Stimulated activated CD8-positive, alpha-beta memory T cell treated with anti-CD3 and anti-CD28 coated beads, Interleukin-15, amount 100 ng/mL, for 24 hours (primary cell): ENCODE measurements around the gene PSMG1.
"Not testable (repeated sequence)": the region's sequence is repeated elsewhere in the genome, so short reads cannot be mapped to it uniquely, and the experiment has no call there.

Experiments used
- DNase-seq: peaks from one replicate; pipeline ENCODE4 v3.0.0-alpha.2; 2020; ENCODE audit warnings: low read depth

The PSMG1 gene

GRCh38 chr21:39188521-39189139 lies 5.4 kb upstream of the PSMG1 start:
- DNase-seq: no peak

- no peak for DNase-seq
Observed at GRCh38 chr21:39187141-39187540, 3.9 kb upstream of the PSMG1 start.

GRCh38 chr21:39186676-39187075 lies 3.4 kb upstream of the PSMG1 start:
- DNase-seq: no peak

- DNase-seq: no peak
Observed at GRCh38 chr21:39185157-39185556, 1.9 kb upstream of the PSMG1 start.

GRCh38 chr21:39184050-39184980 lies 1.1 kb upstream of the PSMG1 start:
- no peak for DNase-seq

GRCh38 chr21:39182484-39183271 lies 573 bp downstream of the PSMG1 start:
- DNase-seq: no peak

GRCh38 chr21:39182016-39182415 lies 1.2 kb downstream of the PSMG1 start:
- DNase-seq: no peak

- DNase-seq: no peak
Observed at GRCh38 chr21:39181205-39181818, 1.9 kb downstream of the PSMG1 start.

GRCh38 chr21:39180429-39181019 lies 2.7 kb downstream of the PSMG1 start:
- DNase-seq: no peak

- DNase-seq: no peak
Observed at GRCh38 chr21:39178421-39178820, 4.8 kb downstream of the PSMG1 start.

- DNase-seq: no peak
Observed at GRCh38 chr21:39176271-39176709, 7.0 kb downstream of the PSMG1 start.

- no peak for DNase-seq
Observed at GRCh38 chr21:39175665-39176064, 7.6 kb downstream of the PSMG1 start.

- DNase-seq: no peak
Observed at GRCh38 chr21:39175154-39175553, 8.1 kb downstream of the PSMG1 start.

GRCh38 chr21:39173716-39174680 lies 9.3 kb downstream of the PSMG1 start:
- DNase-seq: no peak

GRCh38 chr21:39169906-39170305 lies 13.3 kb downstream of the PSMG1 start:
- DNase-seq: no peak

- DNase-seq: no peak
Observed at GRCh38 chr21:39168800-39169199, 14.5 kb downstream of the PSMG1 start.

GRCh38 chr21:39164523-39164922 lies 18.7 kb downstream of the PSMG1 start:
- no peak for DNase-seq

GRCh38 chr21:39161064-39161463 lies 22.2 kb downstream of the PSMG1 start:
- no peak for DNase-seq

GRCh38 chr21:39159342-39160063 lies 23.7 kb downstream of the PSMG1 start:
- no peak for DNase-seq

- DNase-seq: not testable (repeated sequence)
Observed at GRCh38 chr21:39157241-39157640, 26.0 kb downstream of the PSMG1 start.
